ENCODE results near the gene KLF12. TPM values are rescaled to one million over a fixed set of nuclear protein-coding genes. Genes with fewer than 3 reads are reported as not detected.
A peak's percentile ranks its signal among the peaks of the same experiment; 100 is the strongest.

Gene KLF12
- total and polyA plus RNA-seq, 2 donors (not counting 3 experiments of a cell fraction or from before 2014, with no cell fraction given): 16.0 to 25.9 TPM

DNA sequence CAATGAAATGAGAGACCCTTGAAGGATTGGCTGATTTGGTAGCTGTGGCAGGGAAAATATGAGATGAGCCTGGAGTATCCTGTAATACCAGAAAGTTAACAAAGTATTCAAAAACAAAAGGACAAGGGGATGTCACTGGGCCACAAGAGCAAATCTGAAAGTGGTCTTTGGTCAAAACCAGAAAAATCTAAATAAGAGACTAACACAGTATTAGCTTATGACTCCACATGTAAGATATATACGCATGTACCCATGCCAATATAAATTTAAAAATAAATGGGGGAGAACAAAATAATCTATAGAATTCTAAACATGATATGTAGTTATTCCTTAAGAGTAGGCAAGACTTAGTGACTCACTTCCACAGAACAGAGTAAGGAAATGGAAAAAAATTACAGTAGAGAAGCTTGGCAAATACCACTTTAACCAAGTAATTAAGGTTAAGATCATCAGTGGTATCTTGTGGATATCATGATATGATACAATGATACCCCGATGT lies 16.9 kb downstream of the KLF12 start:
- ChIA-PET CTCF (interaction anchor here (1.2 kb wide), 1 partner anchor 170 kb away, joined by 4 read pairs; no protein-coding TSS in a partner anchor), POLR2A (no interaction called here)
- no TSS peak for BruUV-seq (replicated peaks)
- Histone ChIP-seq H3K79me2 (ENCODE audit: control insufficient read depth, insufficient read depth, low read length) (peaks cover 71% of the 10 kb centered on the region), H3K36me3 (ENCODE audit: control insufficient read depth in 2 of 2, extremely low read depth in 1 of 2, insufficient read depth in 2 of 2, low read length in 2 of 2) (no peaks in the 10 kb centered on the region), H3K4me1 (ENCODE audit: control insufficient read depth, extremely low read depth, insufficient read depth, low read length) (peaks cover 54% of the 10 kb centered on the region), H3K9me3 (replicated peaks; ENCODE audit: control insufficient read depth, insufficient read depth, low read length) (no peaks in the 10 kb centered on the region), H3K27ac (ENCODE audit: insufficient read depth, low read depth, low read length) (peak overlapping the region; percentile 80), H3K4me2 (ENCODE audit: insufficient read depth, low read length) (peak overlapping the region; percentile 80), H2AFZ (ENCODE audit: low read depth, low read length) (no peak overlapping the region), H3K4me3 (replicated peaks in 1 of 3; ENCODE audit: insufficient read depth in 1 of 3, low read depth in 1 of 3, low read length in 3 of 3) (no peak overlapping the region), H4K20me1 (replicated peaks; ENCODE audit: control insufficient read depth, extremely low read depth, insufficient read depth, low read length) (no peaks in the 10 kb centered on the region), H3K27me3 (ENCODE audit: control insufficient read depth in 2 of 2, insufficient read depth in 2 of 2, low read length in 2 of 2) (no peaks in the 10 kb centered on the region), H3K9ac (replicated peaks; ENCODE audit: extremely low read depth, insufficient read depth, low read length) (no peak overlapping the region), H3K9me1 (replicated peaks; ENCODE audit: control insufficient read depth, extremely low read depth, insufficient read depth, low read length) (no peaks in the 10 kb centered on the region)
- DNase-seq (ENCODE audit: low read depth, low spot score) (peak; percentile 66), FAIRE-seq (peak; percentile 66)
- TF ChIP-seq FOS (IDR thresholded peaks at IDR 0.05; ENCODE audit: borderline replicate concordance, insufficient read depth, low read length): peak; percentile 51
- TF ChIP-seq MYC (IDR thresholded peaks at IDR 0.05; ENCODE audit: low read depth, low read length): no peak
- intact Hi-C loops (cut with micrococcal nuclease): loop anchor here (5.0 kb wide), 3 partner anchors 45 to 350 kb away; no protein-coding TSS in a partner anchor
- dilution Hi-C loops (cut with MboI; ENCODE audit: extremely low pct_ligation_motif_present, low sequenced_read_pairs): no loop called here

DNA sequence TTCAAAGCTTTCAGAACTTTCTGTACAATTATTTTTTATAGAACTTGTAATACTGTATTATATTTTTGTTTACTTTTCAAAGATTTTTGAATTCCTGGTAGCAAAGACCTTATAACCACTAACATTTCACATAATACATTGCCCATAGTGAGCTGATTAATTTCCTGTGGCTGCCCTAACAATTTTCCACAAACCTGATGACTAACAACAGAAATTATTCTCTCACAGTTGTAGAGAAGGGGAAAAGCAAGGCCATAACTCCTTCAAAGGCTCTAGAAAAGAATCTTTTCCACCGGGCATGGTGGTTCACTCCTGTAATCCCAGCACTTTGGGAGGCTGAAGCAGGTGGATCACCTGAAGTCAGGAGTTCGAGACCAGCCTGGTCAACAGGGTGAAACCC lies 19.1 kb downstream of the KLF12 start:
- FAIRE-seq: peak; percentile 70
- peaks cover 66% of the 10 kb centered on the region for H3K79me2 ChIP-seq (ENCODE audit: control insufficient read depth, insufficient read depth, low read length)
- no TSS peak for BruUV-seq (replicated peaks)
- ChIA-PET POLR2A (no interaction called here), CTCF (interaction anchor here (0.7 to 1.3 kb wide), 9 partner anchors 11 to 1104 kb away, joined by 3 to 11 read pairs (median 3); no protein-coding TSS in a partner anchor)
- H3K4me1 ChIP-seq (ENCODE audit: control insufficient read depth, extremely low read depth, insufficient read depth, low read length): peaks cover 55% of the 10 kb centered on the region
- peak overlapping the region; percentile 67 for H3K4me2 ChIP-seq (ENCODE audit: insufficient read depth, low read length)
- no peak for TF ChIP-seq MYC (IDR thresholded peaks at IDR 0.05; ENCODE audit: low read depth, low read length)
- TF ChIP-seq EZH2 (IDR thresholded peaks at IDR 0.05; ENCODE audit: borderline replicate concordance, low read depth, low read length, severe bottlenecking): no peak
- TF ChIP-seq GATA2 (IDR thresholded peaks at IDR 0.05; ENCODE audit: insufficient read depth, insufficient read length, low read depth, low read length): no peak
- TF ChIP-seq, protein P1, sequence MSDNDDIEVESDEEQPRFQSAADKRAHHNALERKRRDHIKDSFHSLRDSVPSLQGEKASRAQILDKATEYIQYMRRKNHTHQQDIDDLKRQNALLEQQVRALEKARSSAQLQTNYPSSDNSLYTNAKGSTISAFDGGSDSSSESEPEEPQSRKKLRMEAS (IDR thresholded peaks at IDR 0.05; ENCODE audit: insufficient read depth, insufficient read length): no peak
- TF ChIP-seq POLR2AphosphoS5 (IDR thresholded peaks at IDR 0.05; ENCODE audit: insufficient read depth, low read depth, low read length): no peak
- TF ChIP-seq, protein P2, sequence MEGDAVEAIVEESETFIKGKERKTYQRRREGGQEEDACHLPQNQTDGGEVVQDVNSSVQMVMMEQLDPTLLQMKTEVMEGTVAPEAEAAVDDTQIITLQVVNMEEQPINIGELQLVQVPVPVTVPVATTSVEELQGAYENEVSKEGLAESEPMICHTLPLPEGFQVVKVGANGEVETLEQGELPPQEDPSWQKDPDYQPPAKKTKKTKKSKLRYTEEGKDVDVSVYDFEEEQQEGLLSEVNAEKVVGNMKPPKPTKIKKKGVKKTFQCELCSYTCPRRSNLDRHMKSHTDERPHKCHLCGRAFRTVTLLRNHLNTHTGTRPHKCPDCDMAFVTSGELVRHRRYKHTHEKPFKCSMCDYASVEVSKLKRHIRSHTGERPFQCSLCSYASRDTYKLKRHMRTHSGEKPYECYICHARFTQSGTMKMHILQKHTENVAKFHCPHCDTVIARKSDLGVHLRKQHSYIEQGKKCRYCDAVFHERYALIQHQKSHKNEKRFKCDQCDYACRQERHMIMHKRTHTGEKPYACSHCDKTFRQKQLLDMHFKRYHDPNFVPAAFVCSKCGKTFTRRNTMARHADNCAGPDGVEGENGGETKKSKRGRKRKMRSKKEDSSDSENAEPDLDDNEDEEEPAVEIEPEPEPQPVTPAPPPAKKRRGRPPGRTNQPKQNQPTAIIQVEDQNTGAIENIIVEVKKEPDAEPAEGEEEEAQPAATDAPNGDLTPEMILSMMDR (IDR thresholded peaks at IDR 0.05; ENCODE audit: extremely low read depth in 1 of 2, insufficient read depth in 1 of 2, low read depth in 1 of 2, low read length in 2 of 2): no peak
- TF ChIP-seq POLR2A (IDR thresholded peaks at IDR 0.05; ENCODE audit: low read depth, low read length): no peak
- peak; percentile 72 for TF ChIP-seq FOS (IDR thresholded peaks at IDR 0.05; ENCODE audit: borderline replicate concordance, insufficient read depth, low read length)
- peak; percentile 46 for TF ChIP-seq JUN (IDR thresholded peaks at IDR 0.05; ENCODE audit: borderline replicate concordance, insufficient read depth, insufficient read length, low read depth)
- intact Hi-C loops (cut with micrococcal nuclease) (loop anchor here (1.0 to 5.0 kb wide), 6 partner anchors 17 to 361 kb away; no protein-coding TSS in a partner anchor), dilution Hi-C loops (cut with MboI; ENCODE audit: extremely low pct_ligation_motif_present, low sequenced_read_pairs) (no loop called here)
- H3K36me3 ChIP-seq (ENCODE audit: control insufficient read depth in 2 of 2, extremely low read depth in 1 of 2, insufficient read depth in 2 of 2, low read length in 2 of 2): no peaks in the 10 kb centered on the region
- peak overlapping the region; percentile 71 for H3K27ac ChIP-seq (ENCODE audit: insufficient read depth, low read depth, low read length)
- no peaks in the 10 kb centered on the region for H4K20me1 ChIP-seq (replicated peaks; ENCODE audit: control insufficient read depth, extremely low read depth, insufficient read depth, low read length)
- H3K27me3 ChIP-seq (ENCODE audit: control insufficient read depth in 2 of 2, insufficient read depth in 2 of 2, low read length in 2 of 2): no peaks in the 10 kb centered on the region
- H3K4me3 ChIP-seq (replicated peaks in 1 of 3; ENCODE audit: insufficient read depth in 1 of 3, low read depth in 1 of 3, low read length in 3 of 3): no peak overlapping the region
- no peak overlapping the region for H2AFZ ChIP-seq (ENCODE audit: low read depth, low read length)
- peak; percentile 88 for DNase-seq (ENCODE audit: low read depth, low spot score)
- H3K9me3 ChIP-seq (replicated peaks; ENCODE audit: control insufficient read depth, insufficient read depth, low read length): no peaks in the 10 kb centered on the region
- no peak overlapping the region for H3K9ac ChIP-seq (replicated peaks; ENCODE audit: extremely low read depth, insufficient read depth, low read length)
- H3K9me1 ChIP-seq (replicated peaks; ENCODE audit: control insufficient read depth, extremely low read depth, insufficient read depth, low read length): no peaks in the 10 kb centered on the region

Data from endothelial cell of umbilical vein (primary cell).